ENCODE data around the gene LRRC4C.

The LRRC4C gene

GRCh38 chr11:40602866-40603552 lies 856.4 kb downstream of the LRRC4C start:
- no peak overlapping the region for H3K27ac ChIP-seq

GRCh38 chr11:40597546-40598113 lies 861.8 kb downstream of the LRRC4C start:
- TF ChIP-seq ZFX (IDR thresholded peaks at IDR 0.05; ENCODE audit: borderline replicate concordance) (no peak), CTCF (IDR thresholded peaks at IDR 0.05) (no peak)
- no peak overlapping the region for H3K27ac ChIP-seq

More at GRCh38 chr11:40602866-40603552, 856.4 kb downstream of the LRRC4C start:
- TF ChIP-seq ZFX (IDR thresholded peaks at IDR 0.05; ENCODE audit: borderline replicate concordance): no peak

DNA sequence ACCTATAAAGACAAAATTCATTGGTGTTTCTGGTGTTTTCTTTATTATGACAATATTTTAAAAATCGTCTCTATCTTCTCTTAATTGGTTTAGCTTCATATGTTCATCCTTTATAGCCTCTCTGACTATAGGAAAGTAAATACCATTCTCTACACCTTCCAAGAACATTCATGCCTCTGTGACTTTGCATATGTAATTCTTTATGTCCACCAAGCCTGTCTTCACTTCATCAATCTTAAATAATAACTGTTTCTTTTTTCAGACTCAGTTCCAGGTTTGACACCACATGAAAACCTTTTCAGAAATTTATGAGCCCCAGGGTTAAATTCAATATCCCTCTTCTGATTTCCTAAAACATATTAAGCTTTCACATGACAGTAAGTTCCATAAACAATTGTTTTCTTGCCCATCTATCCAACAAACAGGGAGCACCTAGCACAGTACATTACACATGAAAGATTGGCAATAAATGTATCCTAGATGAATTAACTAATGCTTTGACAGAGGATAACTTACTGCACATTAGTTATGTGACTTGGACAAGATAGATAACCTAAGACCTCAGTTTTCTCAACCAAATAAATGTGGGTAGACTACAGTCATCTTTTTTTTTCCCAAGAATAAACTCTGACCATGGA lies 886.1 kb downstream of the LRRC4C start:
- no peak overlapping the region for H3K27ac ChIP-seq
- TF ChIP-seq CTCF (IDR thresholded peaks at IDR 0.05) (no peak), ZFX (IDR thresholded peaks at IDR 0.05; ENCODE audit: borderline replicate concordance) (no peak)

GRCh38 chr11:40569947-40570531 lies 889.4 kb downstream of the LRRC4C start:
- H3K27ac ChIP-seq: no peak overlapping the region
- TF ChIP-seq CTCF (IDR thresholded peaks at IDR 0.05): no peak
- no peak for TF ChIP-seq ZFX (IDR thresholded peaks at IDR 0.05; ENCODE audit: borderline replicate concordance)

- no peak for TF ChIP-seq ZFX (IDR thresholded peaks at IDR 0.05; ENCODE audit: borderline replicate concordance)
- no peak for TF ChIP-seq CTCF (IDR thresholded peaks at IDR 0.05)
- H3K27ac ChIP-seq: no peak overlapping the region
Measured at GRCh38 chr11:40567392-40567791, 892.1 kb downstream of the LRRC4C start.

DNA sequence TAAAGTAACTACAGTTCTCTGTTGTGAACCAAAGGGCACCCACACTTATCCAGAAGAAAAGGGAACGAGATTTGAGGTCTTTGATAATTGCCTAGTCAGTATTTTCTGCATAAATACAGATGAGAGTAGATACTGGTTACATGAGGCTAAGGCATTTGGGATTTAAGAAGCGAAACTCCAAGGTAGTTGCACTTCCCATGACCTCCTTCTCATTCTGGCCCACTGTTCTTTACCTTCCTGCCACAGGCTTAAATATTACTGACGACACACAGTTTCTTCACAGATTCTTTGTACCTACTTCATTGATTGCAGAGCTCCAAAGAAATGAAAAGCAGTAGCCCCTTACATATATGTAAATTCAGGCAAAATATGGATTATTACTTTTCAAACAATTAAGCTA lies 915.3 kb downstream of the LRRC4C start:
- TF ChIP-seq ZFX (IDR thresholded peaks at IDR 0.05; ENCODE audit: borderline replicate concordance): no peak
- TF ChIP-seq CTCF (IDR thresholded peaks at IDR 0.05): no peak
- no peak overlapping the region for H3K27ac ChIP-seq

DNA sequence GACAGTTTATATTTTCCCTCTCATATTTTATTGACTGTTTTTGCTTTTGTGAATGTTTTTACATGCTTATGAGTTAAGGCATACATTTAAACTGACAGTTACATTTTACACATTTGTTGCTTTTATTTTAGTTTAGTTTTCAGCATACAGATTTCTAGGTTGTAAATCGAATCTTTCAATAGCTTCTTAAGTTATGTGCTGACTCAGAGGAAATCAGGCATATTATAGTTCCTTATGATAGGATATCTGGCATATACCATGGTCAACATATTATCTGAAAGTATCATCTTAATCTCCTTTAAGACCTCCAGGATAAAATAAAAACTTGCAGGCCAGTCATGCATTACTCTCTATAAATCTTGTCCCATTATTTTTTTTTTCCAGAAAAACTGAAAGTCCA lies 916.6 kb downstream of the LRRC4C start:
- no peak for TF ChIP-seq CTCF (IDR thresholded peaks at IDR 0.05)
- no peak for TF ChIP-seq ZFX (IDR thresholded peaks at IDR 0.05; ENCODE audit: borderline replicate concordance)
- no peak overlapping the region for H3K27ac ChIP-seq

Data from 22Rv1 (cell line).